Effector memory CD8-positive, alpha-beta T cell (primary cell): ENCODE results near the gene TTC4.
A peak's percentile ranks its signal among the peaks of the same experiment; 100 is the strongest.

Experiments
- ATAC-seq: fragments of 150-1000 bp; cut with Tn5 transposase; replicated peaks from 2 replicates; pipeline ENCODE4 v1.10.0; 2021; ENCODE audit warnings: mild to moderate bottlenecking, moderate library complexity
- DNase-seq, 3 experiments: peaks; one replicate each; pipeline ENCODE4 v3.0.0; 2021
- H3K27ac Mint-ChIP-seq, 2 donors: one replicate each; pipeline ENCODE4 v1.8.0; 2022; ENCODE audit warnings: mild to moderate bottlenecking in 2 of 2, mixed read lengths in 2 of 2, moderate library complexity in 2 of 2
- H3K27me3 Mint-ChIP-seq, 2 donors: one replicate each; pipeline ENCODE4 v1.8.0; 2022; ENCODE audit warnings: mixed read lengths in 2 of 2
- H3K36me3 Mint-ChIP-seq: one replicate; pipeline ENCODE4 v1.8.0; 2022; ENCODE audit warnings: mild to moderate bottlenecking, moderate library complexity, mixed read lengths; ENCODE audit not compliant: insufficient read depth
- H3K4me1 Mint-ChIP-seq, 2 donors: one replicate each; pipeline ENCODE4 v1.8.0; 2022; ENCODE audit warnings: low read depth in 2 of 2, mixed read lengths in 2 of 2
- H3K4me3 Mint-ChIP-seq, 2 donors: one replicate each; pipeline ENCODE4 v1.8.0; 2022; ENCODE audit warnings: mild to moderate bottlenecking in 2 of 2, mixed read lengths in 2 of 2, moderate library complexity in 2 of 2
- H3K9me3 Mint-ChIP-seq, 2 donors: one replicate each; pipeline ENCODE4 v1.8.0; 2022; ENCODE audit warnings: mixed read lengths in 2 of 2

Gene TTC4

DNA sequence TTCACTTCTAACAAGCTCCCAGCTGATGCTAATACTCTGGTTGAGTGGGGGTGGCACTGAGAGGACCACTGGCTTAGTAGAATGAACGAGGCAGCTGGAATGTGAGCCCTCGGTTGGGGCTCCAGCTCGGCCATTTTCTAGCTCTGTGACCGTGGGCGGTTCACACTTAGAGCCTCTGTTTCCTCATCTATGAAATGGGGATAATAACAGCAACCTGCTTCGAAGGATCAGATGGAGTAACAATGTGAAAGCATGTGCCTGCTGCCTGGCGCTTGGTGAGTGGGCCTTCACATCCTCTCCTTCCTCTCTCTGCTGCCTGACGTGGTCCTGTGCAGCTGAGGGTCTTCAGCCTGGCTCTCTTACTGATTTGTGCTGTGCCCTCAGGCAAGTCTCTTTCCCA, 20.9 kb upstream of the TTC4 start:
- H3K4me3 Mint-ChIP-seq: no peak overlapping the region
- no peak for ATAC-seq
- no peak overlapping the region for H3K27ac Mint-ChIP-seq
- no peaks in the 10 kb centered on the region for H3K9me3 Mint-ChIP-seq
- H3K36me3 Mint-ChIP-seq: no peaks in the 10 kb centered on the region
- no peaks in the 10 kb centered on the region for H3K4me1 Mint-ChIP-seq
- H3K27me3 Mint-ChIP-seq: peaks cover 23 to 56% of the 10 kb centered on the region in 2 donors
- no peak for DNase-seq

DNA sequence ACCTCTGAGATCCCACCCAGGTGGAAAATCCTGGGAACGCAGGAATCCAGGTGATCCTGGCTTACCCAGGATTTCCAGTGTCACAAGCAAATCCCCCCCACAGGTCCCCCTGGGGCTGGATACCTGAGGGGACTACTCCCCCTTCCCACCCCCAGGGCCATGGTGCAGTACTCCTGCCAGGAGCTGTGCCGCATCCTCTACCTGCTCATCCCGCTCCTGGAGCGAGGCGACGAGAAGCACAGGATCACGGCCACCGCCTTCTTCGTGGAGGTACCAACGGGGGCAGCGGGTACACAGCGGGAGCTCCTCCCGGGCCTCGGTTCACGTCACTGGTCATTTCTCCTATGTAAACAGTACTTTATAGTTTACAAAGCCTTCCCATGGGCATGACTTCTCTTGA, 20.4 kb upstream of the TTC4 start:
- H3K4me1 Mint-ChIP-seq: no peaks in the 10 kb centered on the region
- no peaks in the 10 kb centered on the region for H3K36me3 Mint-ChIP-seq
- no peak for ATAC-seq
- no peak overlapping the region for H3K27ac Mint-ChIP-seq
- H3K9me3 Mint-ChIP-seq: no peaks in the 10 kb centered on the region
- H3K27me3 Mint-ChIP-seq: peaks cover 23 to 60% of the 10 kb centered on the region in 2 donors
- H3K4me3 Mint-ChIP-seq: no peak overlapping the region
- no peak for DNase-seq

DNA sequence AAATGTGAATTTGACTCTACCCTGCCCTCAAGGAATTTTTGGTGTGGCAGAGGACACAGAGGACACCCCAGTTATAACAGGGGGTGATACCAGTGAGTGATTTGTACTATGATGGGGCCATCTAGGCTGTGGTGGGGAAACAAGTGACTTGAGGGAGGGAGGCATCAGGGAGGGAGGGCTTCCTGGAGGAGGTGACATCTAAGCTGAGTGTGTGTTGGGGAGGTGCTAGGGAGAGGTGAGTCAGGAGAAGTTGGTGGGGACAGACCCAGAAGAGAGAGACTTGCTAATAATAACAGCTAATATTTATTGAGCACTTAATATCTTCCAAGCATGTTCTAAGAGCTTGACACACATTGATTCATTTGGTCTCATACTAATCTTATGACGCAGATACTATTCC, 19.9 kb upstream of the TTC4 start:
- H3K27ac Mint-ChIP-seq: no peak overlapping the region
- H3K4me3 Mint-ChIP-seq: no peak overlapping the region
- no peaks in the 10 kb centered on the region for H3K9me3 Mint-ChIP-seq
- H3K36me3 Mint-ChIP-seq: no peaks in the 10 kb centered on the region
- no peak for DNase-seq
- no peak for ATAC-seq
- peaks cover 23 to 61% of the 10 kb centered on the region in 2 donors for H3K27me3 Mint-ChIP-seq
- no peaks in the 10 kb centered on the region for H3K4me1 Mint-ChIP-seq

DNA sequence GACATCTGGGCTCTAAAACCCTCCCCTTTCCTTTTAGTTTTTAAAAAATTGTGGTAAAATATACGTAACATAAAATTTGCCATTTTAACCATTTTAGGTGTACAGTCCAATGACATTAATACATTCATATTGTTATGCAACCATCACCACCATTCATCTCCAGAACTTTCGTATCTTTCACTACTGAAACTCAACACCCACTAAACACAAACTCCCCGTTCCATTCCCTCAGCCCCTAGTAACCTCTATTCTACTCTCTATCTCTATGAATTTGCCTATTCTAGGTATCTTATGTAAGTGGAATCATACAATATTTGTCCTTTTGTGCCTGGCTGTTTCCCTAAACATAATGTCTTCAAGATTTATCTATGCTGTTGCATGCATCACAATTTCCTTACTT, 19.4 kb upstream of the TTC4 start:
- H3K4me1 Mint-ChIP-seq: no peaks in the 10 kb centered on the region
- no peak for DNase-seq
- no peak overlapping the region for H3K27ac Mint-ChIP-seq
- H3K27me3 Mint-ChIP-seq: peaks cover 23 to 61% of the 10 kb centered on the region in 2 donors
- H3K9me3 Mint-ChIP-seq: no peaks in the 10 kb centered on the region
- H3K4me3 Mint-ChIP-seq: no peak overlapping the region
- ATAC-seq: no peak
- H3K36me3 Mint-ChIP-seq: no peaks in the 10 kb centered on the region

DNA sequence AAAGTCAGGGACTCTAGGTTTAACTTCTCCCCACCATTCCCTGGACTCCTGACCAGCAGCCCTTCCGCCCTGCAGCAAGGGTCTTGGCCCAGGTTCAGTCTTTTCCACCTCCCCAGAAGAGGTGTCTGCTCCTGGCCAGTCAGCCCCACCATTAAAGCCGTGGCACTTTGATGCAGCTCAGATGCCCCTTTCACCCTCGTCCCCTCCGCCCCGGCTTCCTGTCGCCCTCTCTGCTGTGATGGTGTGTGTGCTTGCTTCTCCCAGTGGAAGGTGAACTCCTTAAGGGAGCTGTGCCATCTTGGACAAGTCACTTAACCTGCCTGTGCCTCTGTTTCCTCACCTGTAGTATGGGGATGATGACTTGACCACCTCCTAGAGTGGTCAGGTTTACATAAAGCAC, 17.8 kb upstream of the TTC4 start:
- ATAC-seq (no peak), DNase-seq (no peak)
- no peaks in the 10 kb centered on the region for H3K9me3 Mint-ChIP-seq
- H3K4me3 Mint-ChIP-seq: no peak overlapping the region
- H3K27ac Mint-ChIP-seq: peak overlapping the region in 1 of 2 donors; percentile 14
- H3K27me3 Mint-ChIP-seq: peaks cover 27 to 67% of the 10 kb centered on the region in 2 donors
- no peaks in the 10 kb centered on the region for H3K4me1 Mint-ChIP-seq
- no peaks in the 10 kb centered on the region for H3K36me3 Mint-ChIP-seq

DNA sequence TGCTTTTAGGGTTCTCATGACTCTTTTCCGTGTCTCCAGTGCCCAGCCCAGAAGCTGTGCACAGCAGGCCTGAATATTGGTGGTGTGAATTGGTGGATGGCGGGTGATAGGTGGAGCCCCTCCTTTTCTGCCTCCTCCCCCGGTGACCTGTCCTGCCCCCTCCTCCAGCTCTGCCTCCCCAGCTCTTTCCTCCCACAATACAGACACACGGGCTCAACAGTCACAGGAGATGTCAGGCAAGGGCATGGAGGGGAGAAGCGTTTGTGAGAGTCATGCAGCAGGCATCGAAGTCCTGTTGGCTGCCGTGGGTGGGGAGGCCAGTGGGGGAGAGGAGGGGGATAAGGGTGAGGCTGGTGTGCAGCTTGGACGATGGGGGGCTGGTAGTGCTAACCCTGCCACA, 17.3 kb upstream of the TTC4 start:
- H3K27me3 Mint-ChIP-seq: peaks cover 30 to 71% of the 10 kb centered on the region in 2 donors
- ATAC-seq: no peak
- DNase-seq: no peak

DNA sequence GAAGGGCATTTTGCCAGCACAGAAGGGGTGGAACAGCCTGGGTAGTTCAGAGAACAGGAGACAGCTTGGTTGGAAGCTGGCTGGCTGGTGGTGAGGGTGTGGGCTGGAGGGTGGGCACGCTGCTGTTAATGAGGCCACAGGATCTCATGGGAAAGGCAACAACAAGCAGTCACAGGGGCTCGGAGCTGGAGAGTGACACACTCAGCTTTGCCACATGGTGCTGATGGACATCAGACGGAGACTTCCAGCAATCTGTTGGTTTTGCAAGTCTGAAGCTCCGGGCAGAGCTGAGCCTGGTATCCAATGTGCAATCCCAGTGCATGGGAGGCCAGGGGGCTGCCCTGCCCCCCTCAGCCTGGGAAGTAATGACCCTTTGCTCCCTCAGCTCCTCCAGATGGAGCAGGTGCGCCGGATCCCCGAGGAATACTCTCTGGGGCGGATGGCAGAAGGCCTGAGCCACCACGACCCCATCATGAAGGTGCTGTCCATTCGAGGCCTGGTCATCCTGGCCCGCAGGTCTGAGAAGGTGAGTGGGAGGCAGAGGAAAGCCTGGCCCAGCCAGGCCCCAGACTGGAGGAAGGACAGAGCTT, 15.6 kb upstream of the TTC4 start:
- no peak overlapping the region for H3K27ac Mint-ChIP-seq
- no peaks in the 10 kb centered on the region for H3K9me3 Mint-ChIP-seq
- no peaks in the 10 kb centered on the region for H3K36me3 Mint-ChIP-seq
- H3K4me3 Mint-ChIP-seq: no peak overlapping the region
- no peak for DNase-seq
- H3K27me3 Mint-ChIP-seq: peaks cover 30 to 73% of the 10 kb centered on the region in 2 donors
- no peaks in the 10 kb centered on the region for H3K4me1 Mint-ChIP-seq
- ATAC-seq: no peak

More for the DNA sequence above, 17.3 kb upstream of the TTC4 start:
- Mint-ChIP-seq H3K36me3 (no peaks in the 10 kb centered on the region), H3K4me3 (no peak overlapping the region), H3K4me1 (no peaks in the 10 kb centered on the region), H3K9me3 (no peaks in the 10 kb centered on the region), H3K27ac (peak overlapping the region in 1 of 2 donors; percentile 14)

DNA sequence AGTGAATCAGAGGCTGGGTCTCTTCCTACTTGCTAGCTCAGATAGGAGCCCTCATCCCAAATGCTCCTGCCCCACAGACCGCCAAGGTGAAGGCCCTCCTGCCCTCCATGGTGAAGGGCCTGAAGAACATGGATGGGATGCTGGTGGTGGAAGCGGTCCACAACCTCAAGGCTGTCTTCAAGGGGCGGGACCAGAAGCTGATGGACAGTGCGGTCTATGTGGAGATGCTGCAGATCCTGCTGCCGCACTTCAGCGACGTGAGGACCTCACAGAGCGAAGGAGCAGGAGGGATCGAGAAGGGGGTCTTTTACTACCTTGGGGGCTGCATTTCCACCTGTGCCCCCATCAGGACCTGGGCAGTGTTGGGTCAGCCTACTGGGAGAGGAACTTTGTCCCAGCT, 14.6 kb upstream of the TTC4 start:
- Mint-ChIP-seq H3K27ac (no peak overlapping the region), H3K27me3 (peaks cover 30 to 75% of the 10 kb centered on the region in 2 donors), H3K4me3 (no peak overlapping the region), H3K9me3 (no peaks in the 10 kb centered on the region), H3K36me3 (no peaks in the 10 kb centered on the region), H3K4me1 (no peaks in the 10 kb centered on the region)
- ATAC-seq (no peak), DNase-seq (no peak)

DNA sequence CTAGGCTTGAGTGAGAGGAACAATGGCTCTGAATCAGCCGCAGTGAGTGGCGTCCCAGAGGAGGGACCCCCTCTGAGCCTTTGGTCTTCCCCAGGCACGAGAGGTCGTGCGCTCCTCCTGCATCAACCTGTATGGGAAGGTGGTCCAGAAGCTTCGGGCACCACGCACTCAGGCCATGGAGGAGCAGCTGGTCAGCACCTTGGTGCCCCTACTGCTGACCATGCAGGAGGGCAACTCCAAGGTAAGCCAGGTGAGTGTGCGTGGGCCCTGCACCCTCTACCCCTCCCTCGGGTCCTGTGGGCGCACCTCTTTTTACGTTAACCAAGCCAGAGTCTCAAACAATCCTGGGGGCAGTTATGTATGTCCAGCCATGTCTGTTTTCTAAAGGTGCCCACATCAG, 13.7 kb upstream of the TTC4 start:
- Mint-ChIP-seq H3K9me3 (no peaks in the 10 kb centered on the region), H3K27me3 (peaks cover 30 to 78% of the 10 kb centered on the region in 2 donors), H3K4me1 (no peaks in the 10 kb centered on the region), H3K27ac (no peak overlapping the region), H3K4me3 (no peak overlapping the region), H3K36me3 (no peaks in the 10 kb centered on the region)
- DNase-seq (no peak), ATAC-seq (no peak)

DNA sequence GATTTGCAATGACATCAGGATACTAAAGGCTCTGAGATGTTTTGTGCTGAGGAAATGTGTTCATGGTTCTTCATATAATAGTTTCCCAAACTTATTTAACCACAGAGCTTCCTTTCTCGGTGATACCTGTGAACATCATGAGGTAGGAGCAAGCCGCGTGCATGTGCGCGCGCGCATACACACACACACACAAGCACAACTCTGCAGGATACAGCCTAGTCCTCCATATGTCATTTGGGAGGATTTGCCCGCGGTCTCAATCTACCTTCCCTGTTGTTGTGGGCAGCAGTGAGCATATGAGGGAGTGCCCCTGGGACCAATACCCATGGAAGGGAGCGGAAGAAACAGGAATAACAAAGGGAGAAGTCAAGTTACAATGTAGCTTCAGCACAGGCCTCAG, 12.2 kb upstream of the TTC4 start:
- H3K4me3 Mint-ChIP-seq: no peak overlapping the region
- no peaks in the 10 kb centered on the region for H3K9me3 Mint-ChIP-seq
- H3K27ac Mint-ChIP-seq: no peak overlapping the region
- H3K27me3 Mint-ChIP-seq: peaks cover 33 to 78% of the 10 kb centered on the region in 2 donors
- H3K36me3 Mint-ChIP-seq: no peaks in the 10 kb centered on the region
- DNase-seq (no peak), ATAC-seq (no peak)
- no peaks in the 10 kb centered on the region for H3K4me1 Mint-ChIP-seq

DNA sequence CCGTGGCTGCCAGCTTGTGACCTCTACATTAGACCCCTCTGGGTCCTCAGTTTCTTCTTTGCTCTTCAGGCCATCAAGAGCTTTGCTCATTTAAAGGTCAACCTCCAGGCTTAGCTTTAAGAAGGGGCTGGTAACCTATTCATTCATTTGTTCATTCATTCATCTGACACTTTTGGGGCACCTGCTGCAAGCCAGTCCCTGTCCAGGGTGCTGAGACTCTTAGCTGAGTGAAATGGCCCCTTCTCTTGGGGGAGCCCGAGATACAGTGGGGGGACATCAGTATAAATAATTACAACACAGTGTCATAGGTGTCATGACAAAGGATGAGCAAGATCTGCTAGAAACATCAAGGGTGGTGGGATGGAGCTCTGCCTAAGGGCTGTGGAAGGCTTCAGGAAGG, 10.5 kb upstream of the TTC4 start:
- Mint-ChIP-seq H3K9me3 (no peaks in the 10 kb centered on the region), H3K27ac (no peak overlapping the region), H3K36me3 (no peaks in the 10 kb centered on the region), H3K4me3 (no peak overlapping the region), H3K27me3 (peaks cover 25 to 69% of the 10 kb centered on the region in 2 donors), H3K4me1 (no peaks in the 10 kb centered on the region)
- DNase-seq (no peak), ATAC-seq (no peak)

DNA sequence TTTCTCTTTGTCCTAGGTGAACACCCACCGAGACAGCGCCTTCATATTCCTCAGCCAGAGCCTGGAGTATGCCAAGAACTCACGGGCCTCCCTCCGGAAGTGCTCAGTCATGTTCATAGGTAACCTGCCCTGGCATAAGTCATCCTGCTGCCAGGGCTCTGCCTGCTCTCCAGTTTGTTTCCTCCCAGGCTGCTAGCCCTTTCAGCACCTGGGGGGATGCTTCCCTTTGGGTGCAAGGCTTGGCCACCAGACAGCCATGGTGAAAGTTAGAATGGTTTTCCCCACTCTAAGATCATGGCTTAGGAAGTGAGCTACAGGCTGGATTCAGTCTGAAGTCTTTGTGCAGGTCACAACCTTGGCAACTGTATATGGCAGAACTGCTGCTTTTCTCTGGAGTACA, 9.2 kb upstream of the TTC4 start:
- no peak overlapping the region for H3K27ac Mint-ChIP-seq
- DNase-seq: no peak
- H3K9me3 Mint-ChIP-seq: no peaks in the 10 kb centered on the region
- no peaks in the 10 kb centered on the region for H3K36me3 Mint-ChIP-seq
- ATAC-seq: no peak
- no peak overlapping the region for H3K4me3 Mint-ChIP-seq
- peaks cover 25 to 72% of the 10 kb centered on the region in 2 donors for H3K27me3 Mint-ChIP-seq
- no peaks in the 10 kb centered on the region for H3K4me1 Mint-ChIP-seq

DNA sequence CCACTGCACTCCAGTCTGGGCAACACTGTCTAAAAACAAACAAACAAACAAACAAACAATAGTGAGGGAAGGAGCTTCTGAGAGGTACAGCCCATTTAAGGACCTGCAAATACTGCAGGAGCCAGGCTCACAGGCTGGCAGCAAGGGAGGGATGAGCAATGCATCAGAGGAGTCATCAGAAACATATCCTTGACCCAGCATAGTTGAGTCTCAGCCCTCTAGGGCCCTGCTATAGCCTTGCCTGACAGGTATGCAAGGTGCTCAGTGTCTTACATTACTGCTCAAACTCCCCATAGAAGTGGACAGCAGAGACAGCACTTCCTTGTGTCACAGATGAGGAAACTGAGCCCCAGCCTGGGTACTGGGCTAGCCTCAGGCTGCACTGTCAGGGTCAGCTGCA, 7.3 kb upstream of the TTC4 start:
- Mint-ChIP-seq H3K9me3 (no peaks in the 10 kb centered on the region), H3K27me3 (peaks cover 17 to 52% of the 10 kb centered on the region in 2 donors)

DNA sequence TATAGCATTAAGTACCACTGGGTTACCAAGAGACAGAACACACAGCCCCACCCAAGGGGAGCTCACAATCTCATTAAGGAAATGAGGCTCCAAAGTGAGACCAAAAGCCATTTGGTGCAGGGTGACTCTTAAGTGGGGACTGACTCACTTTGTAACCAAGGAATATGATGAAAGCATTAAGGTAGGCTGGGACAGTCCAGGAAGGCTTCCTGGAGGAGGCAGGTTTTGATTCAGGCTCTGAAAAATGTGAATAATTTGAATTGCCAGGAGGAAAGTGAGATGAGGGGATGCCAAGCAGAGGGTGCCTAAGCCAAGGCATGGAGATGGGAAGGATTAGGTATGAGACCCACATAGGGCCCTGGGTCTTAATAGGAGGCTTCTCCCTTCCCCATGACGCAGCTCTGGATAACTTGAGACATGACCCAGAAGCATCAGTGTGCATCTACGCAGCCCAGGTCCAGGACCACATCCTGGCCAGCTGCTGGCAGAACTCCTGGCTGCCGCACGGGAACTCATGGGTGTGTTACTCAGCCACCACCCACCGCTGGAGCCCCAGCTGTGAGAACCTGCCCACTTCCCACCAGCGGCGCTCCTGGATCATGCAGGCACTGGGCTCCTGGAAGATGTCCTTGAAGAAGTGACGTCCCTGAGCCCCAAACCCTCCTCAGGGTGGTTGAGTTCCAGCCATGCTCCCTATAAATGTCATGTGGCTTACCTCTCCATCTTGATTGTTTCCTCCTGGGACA, 5.9 kb upstream of the TTC4 start:
- Mint-ChIP-seq H3K27me3 (peaks cover 17 to 46% of the 10 kb centered on the region in 2 donors), H3K36me3 (no peaks in the 10 kb centered on the region), H3K9me3 (no peaks in the 10 kb centered on the region), H3K27ac (peak overlapping the region in 1 of 2 donors; percentile 39), H3K4me3 (no peak overlapping the region), H3K4me1 (no peaks in the 10 kb centered on the region)
- DNase-seq (no peak), ATAC-seq (no peak)

More for the DNA sequence above, 7.3 kb upstream of the TTC4 start:
- no peaks in the 10 kb centered on the region for H3K4me1 Mint-ChIP-seq
- H3K36me3 Mint-ChIP-seq: no peaks in the 10 kb centered on the region
- no peak for DNase-seq
- H3K27ac Mint-ChIP-seq: no peak overlapping the region
- no peak for ATAC-seq
- H3K4me3 Mint-ChIP-seq: no peak overlapping the region
